Stimulated activated CD8-positive, alpha-beta memory T cell treated with anti-CD3 and anti-CD28 coated beads, Interleukin-12 subunit alpha, Interleukin-12 subunit beta, amount 100 ng/mL, for 24 hours (primary cell): Measurements from ENCODE around the gene ZBTB44.
"Not testable (repeated sequence)": the region's sequence is repeated elsewhere in the genome, so short reads cannot be mapped to it uniquely, and the experiment has no call there.

Experiments
- DNase-seq: peaks from one replicate; pipeline ENCODE4 v3.0.0-alpha.2; 2020; ENCODE audit errors: extremely low read depth

ZBTB44 gene

GRCh38 chr11:130313383-130314183, 1.1 kb downstream of the ZBTB44 start:
- DNase-seq: no peak

- DNase-seq: no peak
Observed at GRCh38 chr11:130312046-130312445, 2.7 kb downstream of the ZBTB44 start.

- no peak for DNase-seq
Observed at GRCh38 chr11:130310622-130311021, 4.1 kb downstream of the ZBTB44 start.

GRCh38 chr11:130308886-130309285, 5.8 kb downstream of the ZBTB44 start:
- no peak for DNase-seq

GRCh38 chr11:130308059-130308458, 6.7 kb downstream of the ZBTB44 start:
- DNase-seq: no peak

GRCh38 chr11:130304651-130305050, 10.1 kb downstream of the ZBTB44 start:
- no peak for DNase-seq

GRCh38 chr11:130301002-130301401, 13.7 kb downstream of the ZBTB44 start:
- DNase-seq: no peak

- no peak for DNase-seq
Observed at GRCh38 chr11:130300567-130300966, 14.2 kb downstream of the ZBTB44 start.

GRCh38 chr11:130299978-130300377, 14.7 kb downstream of the ZBTB44 start:
- no peak for DNase-seq

GRCh38 chr11:130295657-130296056, 19.1 kb downstream of the ZBTB44 start:
- no peak for DNase-seq

GRCh38 chr11:130282111-130282510, 32.6 kb downstream of the ZBTB44 start:
- no peak for DNase-seq

- not testable (repeated sequence) for DNase-seq
Observed at GRCh38 chr11:130281341-130281740, 33.4 kb downstream of the ZBTB44 start.

- no peak for DNase-seq
Observed at GRCh38 chr11:130279989-130280388, 34.7 kb downstream of the ZBTB44 start.

- DNase-seq: no peak
Observed at GRCh38 chr11:130278745-130279144, 36.0 kb downstream of the ZBTB44 start.

- no peak for DNase-seq
Observed at GRCh38 chr11:130278151-130278550, 36.6 kb downstream of the ZBTB44 start.

GRCh38 chr11:130272336-130272735, 42.4 kb downstream of the ZBTB44 start:
- DNase-seq: no peak

- no peak for DNase-seq
Observed at GRCh38 chr11:130269326-130269943, 45.3 kb downstream of the ZBTB44 start.

GRCh38 chr11:130263351-130263750, 51.4 kb downstream of the ZBTB44 start:
- no peak for DNase-seq

- no peak for DNase-seq
Observed at GRCh38 chr11:130262424-130262823, 52.3 kb downstream of the ZBTB44 start.

GRCh38 chr11:130261571-130261970, 53.1 kb downstream of the ZBTB44 start:
- DNase-seq: no peak

GRCh38 chr11:130260742-130261141, 54.0 kb downstream of the ZBTB44 start:
- DNase-seq: no peak

GRCh38 chr11:130260080-130260627, 54.6 kb downstream of the ZBTB44 start:
- DNase-seq: no peak

GRCh38 chr11:130251763-130252162, 63.0 kb downstream of the ZBTB44 start:
- DNase-seq: not testable (repeated sequence)
